IPS-18c (cell line): Measurements from ENCODE around the gene RNF213.

ENCODE experiments used
- H3K4me3 ChIP-seq: 2 replicates; pipeline ENCODE4 v1.7.0; 2013; ENCODE audit warnings: low read depth, mild to moderate bottlenecking, low read length, moderate library complexity; ENCODE audit not compliant: insufficient read depth
- H3K9me3 ChIP-seq: one replicate; pipeline ENCODE4 v1.6.1; 2013; ENCODE audit warnings: mild to moderate bottlenecking, low read length, moderate library complexity; ENCODE audit not compliant: control insufficient read depth, insufficient read depth

RNF213 gene

DNA sequence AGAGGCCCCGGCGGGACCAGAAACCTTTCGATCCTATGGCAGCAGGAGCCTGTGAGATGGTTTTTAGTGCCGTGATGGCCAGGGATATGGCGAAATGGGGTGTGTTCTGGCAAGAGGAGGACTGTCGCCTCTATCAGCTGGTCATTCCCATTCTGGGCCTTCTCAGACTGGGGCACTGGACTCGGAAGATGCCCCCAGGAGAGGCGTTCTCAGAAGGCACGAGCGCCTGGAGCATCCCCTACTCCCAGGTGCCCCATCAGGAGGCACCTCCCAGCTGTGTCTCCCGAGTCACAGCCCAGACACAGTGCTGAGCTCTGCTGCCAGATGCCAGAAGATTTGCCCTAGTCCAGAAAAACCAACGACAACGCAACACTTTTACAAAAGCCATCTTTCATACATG, 99.7 kb downstream of the RNF213 start:
- no peak overlapping the region for H3K4me3 ChIP-seq
- no peaks in the 10 kb centered on the region for H3K9me3 ChIP-seq

DNA sequence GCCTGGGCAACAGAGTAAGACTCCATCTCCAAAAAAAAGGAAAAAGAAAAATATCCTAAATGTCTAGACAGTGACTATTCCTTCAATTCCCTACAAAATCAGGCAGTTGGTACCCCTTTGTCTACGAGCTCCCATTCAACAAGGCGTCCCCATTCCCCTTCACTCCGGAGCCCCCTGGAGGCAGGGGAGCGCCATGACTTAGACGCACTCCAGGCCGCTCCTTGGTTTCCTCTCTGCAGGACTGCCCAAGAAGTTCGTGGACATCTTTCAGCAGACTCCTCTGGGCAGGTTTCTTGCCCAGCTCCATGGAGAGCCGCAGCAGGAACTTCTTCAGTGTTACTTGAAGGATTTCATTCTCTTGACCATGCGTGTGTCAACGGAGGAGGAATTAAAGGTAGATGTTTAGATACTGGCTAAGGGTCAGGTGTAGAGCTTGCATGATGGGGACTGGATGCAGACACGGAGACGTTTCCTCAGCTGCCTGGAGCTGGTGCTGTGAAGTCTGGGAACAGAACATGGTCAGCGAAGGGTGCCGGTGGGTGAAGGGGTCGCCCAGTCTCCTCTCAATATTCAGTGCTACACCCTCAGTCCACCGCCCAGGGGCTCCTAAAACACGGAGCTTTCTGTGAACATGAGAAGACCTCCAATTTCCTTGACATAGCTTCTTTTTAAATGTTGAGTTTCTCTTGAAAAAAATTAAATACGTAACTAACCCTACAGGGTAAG, 101.0 kb downstream of the RNF213 start:
- no peak overlapping the region for H3K4me3 ChIP-seq
- no peaks in the 10 kb centered on the region for H3K9me3 ChIP-seq

DNA sequence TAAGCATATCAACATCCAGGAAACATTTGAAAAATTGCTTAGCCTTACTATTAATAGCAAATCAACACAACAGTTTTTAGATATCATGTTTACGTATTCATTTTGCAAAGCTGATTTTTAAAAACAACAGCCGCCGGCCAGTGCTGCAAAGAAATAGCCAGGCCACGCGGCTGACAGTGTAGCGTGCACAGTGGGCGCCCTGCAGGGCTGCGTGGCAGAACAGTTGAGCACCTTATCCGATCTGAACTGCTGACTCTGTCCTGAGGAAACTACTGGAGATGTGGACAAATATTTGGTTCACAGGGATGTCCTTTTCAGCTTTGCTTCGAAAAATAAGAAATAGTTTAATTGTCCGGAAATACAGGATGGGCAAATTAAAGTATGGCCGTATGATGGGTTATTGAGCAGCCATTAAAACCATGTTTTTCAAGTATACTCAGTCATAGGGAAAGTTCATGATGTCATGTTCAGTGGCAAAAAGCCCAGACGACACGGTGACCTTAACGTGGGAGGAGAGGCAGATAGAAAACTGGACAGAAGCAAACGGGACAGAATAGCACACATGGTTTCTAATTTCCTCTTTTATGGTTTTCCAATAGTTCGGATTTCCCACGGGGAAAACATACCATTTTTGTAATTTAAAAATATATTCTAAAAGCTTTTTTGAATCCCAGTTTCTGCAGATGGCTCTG, 101.9 kb downstream of the RNF213 start:
- Histone ChIP-seq H3K9me3 (no peaks in the 10 kb centered on the region), H3K4me3 (no peak overlapping the region)

DNA sequence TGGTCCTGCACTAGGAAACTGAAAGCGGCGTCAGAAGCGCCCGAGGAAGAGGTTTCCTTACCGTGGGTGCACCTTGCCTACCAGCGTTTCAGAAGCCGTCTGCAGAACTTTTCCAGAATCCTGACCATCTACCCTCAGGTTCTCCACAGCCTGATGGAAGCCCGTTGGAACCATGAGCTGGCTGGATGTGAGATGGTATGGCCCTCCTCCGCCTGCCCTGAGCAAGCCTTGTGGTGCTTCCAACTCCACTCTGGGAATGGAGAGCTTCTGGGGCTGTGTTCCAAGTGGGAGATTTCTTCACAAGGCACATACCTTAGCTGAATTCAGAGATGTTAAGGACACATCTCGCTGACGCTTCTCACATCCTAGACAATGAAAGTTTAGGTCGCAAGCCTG, 102.5 kb downstream of the RNF213 start:
- Histone ChIP-seq H3K4me3 (no peak overlapping the region), H3K9me3 (no peaks in the 10 kb centered on the region)

DNA sequence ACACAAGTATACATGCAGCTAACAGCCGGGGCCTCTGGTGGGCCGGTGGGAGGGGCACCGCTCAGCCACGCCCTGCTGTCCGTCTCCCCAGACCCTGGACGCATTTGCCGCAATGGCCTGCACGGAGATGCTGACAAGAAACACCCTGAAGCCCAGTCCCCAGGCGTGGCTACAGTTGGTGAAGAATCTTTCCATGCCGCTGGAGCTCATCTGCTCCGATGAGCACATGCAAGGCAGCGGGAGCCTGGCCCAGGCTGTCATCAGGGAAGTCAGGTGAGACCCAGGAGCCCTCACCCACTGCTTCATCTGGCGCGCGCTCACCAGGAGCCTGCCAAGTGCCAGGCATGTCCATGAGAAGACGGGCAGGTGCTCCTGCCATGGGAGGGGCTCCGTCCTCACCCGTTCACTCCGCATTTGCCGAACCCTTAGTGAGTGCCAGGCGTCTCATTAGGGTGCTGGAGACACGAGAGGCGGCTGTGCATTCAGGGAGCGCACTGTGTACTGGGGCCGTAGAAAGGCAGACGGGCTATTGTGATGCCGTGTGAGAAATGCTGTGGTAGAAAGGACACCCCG, 103.0 kb downstream of the RNF213 start:
- H3K4me3 ChIP-seq, result no peak overlapping the region
- no peaks in the 10 kb centered on the region for H3K9me3 ChIP-seq

DNA sequence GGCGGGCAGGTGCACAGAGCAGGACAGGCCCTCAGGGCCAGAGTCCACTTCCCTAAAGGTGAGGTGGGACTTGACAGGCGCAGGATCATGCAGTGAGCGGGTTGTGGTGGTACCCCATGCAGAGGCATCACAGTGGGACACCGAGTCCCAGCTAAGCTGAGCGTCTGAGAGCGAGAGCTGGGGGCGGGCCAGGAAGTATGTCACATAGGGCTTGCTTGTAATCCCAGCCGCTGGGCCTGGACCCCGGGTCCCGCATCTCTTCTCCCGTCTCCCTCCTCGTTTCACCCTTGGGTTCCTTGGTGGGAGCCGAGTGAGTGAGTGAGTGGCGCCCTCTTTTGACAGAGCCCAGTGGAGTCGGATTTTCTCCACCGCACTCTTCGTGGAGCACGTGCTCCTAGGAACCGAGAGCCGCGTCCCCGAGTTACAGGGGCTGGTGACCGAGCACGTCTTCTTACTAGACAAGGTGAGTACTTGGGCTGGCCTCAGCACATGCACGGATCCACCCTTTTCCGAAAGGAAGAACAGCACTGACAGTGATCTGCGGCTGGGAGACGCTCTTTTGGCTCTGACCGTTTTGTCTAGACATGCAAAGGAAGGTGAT, 103.5 kb downstream of the RNF213 start:
- H3K4me3 ChIP-seq, result no peak overlapping the region
- H3K9me3 ChIP-seq, result no peaks in the 10 kb centered on the region

DNA sequence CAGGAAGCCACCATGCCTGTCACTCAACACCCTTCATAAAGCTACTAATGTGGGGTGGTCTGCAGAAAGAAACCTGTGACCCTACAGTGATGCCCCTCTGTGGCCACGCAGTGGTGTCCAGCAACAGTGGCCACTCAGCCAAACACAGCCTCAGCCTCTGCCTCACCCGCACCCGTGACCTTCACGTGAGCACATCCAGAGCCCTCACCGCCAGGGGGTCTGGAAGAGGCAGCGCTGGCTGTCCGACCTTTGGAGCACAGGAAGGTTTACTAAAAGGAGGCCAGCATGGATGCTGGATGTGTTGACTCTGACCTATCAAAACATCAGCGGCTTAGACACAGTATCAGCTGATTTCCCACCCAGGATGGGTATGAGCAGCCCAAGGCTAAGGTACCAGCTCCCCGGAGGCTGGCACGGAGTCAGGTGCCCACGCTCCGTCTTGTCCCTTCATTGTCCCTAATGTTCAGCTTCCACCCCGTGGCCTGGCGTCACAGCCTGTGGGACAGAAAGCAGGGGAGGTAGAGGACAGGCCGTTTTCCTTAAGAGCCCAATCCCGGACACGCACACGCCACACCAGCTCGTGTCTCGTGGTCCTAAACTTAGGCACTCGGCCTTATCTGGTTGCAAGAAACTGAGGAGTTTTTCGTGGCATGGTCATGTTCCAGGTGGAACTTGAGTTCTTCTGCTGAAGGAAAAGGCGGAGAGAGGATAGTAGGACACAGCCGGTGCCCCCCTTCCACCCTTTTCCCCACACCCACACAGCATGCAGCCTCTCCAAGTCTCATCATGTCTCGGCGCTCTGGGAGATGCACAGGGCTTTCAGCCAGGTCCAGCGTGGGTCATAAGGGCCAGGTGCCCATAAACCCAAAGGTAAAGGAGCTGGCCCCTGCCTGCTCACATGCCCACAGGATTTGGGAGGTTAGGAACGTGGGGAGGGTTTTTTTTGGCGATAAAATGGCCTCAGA, 104.6 kb downstream of the RNF213 start:
- Histone ChIP-seq H3K9me3 (no peaks in the 10 kb centered on the region), H3K4me3 (no peak overlapping the region)

DNA sequence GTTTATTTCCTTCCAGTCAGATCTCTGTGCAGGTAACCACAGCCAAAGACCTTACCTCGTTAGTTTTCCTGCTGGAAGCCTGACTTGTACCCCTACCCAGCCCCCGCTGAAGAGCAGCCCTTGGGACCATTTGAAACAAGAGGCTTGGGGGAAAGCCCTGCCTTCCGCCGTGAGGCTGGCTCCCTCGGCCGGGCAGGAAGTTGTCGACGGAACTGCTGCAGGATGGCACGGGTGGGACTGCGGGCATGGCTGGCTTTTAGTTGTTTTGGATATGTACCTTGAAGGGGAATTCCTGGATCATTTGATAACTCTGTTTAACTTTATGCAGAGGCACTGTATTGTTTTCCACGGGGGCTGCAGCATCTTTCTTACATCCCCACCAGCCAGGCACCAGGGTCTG, 105.3 kb downstream of the RNF213 start:
- no peaks in the 10 kb centered on the region for H3K9me3 ChIP-seq
- H3K4me3 ChIP-seq, result no peak overlapping the region

DNA sequence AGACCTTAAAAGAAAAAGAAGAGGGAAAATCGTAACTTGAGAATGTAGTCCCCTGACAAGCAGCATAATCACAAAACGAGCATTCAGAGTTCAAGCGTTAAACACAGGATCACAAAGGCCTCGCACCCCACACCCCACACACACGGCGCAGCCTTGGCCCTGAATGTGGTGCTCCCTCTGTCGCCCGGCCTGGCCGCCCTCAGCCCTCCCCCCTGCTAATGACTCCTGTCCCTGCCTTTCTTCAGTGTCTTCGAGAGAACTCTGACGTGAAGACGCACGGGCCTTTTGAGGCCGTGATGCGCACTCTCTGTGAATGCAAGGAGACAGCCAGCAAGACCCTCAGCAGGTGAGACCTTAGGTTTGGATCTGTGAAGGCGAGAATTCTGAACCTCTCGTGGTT, 106.9 kb downstream of the RNF213 start:
- no peak overlapping the region for H3K4me3 ChIP-seq

DNA sequence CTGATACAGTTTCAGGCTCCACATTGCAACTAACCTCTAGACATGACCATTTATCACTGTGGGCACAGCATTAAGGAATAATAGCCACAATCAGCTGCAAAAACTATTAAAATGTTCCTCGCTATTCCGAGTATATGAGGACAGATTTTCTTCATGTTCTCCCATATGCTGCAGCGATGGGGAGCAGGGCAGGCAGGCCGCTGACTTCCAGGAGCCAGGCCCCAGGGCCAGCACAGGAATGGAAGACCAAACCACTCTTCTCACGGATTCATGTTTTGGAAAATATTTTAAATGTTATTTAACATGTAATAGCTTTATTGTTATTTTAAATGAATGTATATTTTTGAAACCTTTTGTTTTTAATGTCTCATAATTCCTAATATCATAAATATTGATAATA, 110.5 kb downstream of the RNF213 start:
- Histone ChIP-seq H3K9me3 (no peaks in the 10 kb centered on the region), H3K4me3 (no peak overlapping the region)

More for the DNA sequence above, 106.9 kb downstream of the RNF213 start:
- H3K9me3 ChIP-seq, result no peaks in the 10 kb centered on the region

DNA sequence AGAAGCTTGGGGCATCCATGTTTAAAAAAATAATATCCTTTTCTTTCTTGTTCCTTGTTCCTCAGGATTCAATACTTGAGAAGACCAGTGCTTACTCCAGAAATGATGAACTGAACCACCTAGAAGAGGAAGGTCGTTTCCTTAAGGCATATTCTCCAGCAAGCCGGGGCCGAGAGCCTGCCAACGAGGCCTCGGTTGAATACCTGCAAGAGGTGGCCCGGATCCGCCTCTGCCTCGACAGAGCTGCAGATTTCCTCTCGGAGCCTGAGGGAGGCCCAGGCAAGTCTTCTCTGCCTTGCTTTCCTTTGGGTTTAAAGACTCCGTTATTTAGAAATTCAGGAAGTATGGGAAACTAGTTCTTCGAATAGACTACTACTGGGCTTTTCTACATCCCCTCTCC, 111.8 kb downstream of the RNF213 start:
- Histone ChIP-seq H3K4me3 (no peak overlapping the region), H3K9me3 (no peaks in the 10 kb centered on the region)

DNA sequence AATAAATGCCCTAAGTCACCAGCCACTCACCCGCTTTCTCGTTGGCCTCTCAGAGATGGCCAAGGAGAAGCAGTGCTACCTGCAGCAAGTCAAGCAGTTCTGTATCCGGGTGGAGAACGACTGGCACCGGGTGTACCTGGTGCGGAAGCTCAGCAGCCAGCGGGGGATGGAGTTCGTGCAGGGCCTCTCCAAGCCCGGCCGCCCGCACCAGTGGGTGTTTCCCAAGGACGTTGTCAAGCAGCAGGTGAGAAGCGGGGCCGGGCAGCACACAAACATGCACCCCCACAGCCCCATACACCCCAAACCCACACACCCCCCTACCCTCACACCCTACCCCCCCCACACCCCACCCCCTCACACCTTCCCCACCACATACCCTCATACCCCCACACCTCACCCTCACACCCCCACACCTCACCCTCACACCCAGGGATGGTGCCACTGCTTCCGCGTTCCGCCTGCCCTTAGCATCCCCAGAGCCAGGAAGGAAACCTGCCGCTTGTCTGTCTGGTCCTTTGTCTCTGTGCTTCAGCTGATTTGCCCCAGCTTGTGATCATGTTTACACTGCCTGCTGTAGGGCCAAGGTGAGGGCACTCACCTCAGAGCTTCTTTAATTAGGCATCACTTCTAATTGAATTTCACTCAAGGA, 112.4 kb downstream of the RNF213 start:
- Histone ChIP-seq H3K9me3 (no peaks in the 10 kb centered on the region), H3K4me3 (no peak overlapping the region)

DNA sequence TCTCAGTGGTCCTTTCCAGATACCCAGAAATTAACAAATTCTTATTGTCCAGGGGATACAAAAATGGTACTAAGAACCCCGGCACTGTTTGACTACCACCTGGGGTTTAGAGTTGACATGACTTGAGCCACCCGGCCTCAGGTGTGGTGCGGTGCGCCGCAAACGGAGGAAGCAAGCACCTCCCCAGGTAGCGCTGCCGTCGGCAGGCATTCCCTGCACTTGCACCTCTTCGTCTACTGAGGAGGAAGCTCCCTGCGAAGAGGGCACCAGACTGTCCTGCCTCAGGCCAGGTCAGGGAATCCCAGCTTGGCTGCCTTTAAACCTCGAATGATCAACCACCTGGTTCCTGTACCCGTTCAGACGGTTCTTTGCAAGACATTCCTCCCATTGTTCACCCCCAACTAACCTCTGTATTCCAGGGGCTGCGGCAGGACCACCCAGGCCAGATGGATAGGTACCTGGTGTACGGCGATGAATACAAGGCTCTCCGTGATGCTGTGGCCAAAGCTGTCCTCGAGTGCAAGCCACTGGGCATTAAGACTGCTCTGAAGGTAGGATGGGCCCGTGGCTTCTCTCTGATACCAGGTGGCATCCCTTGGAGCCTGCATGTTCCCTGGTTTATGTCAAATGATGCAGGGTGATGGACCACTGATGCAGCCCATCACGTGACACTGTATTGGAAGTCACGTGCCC, 113.5 kb downstream of the RNF213 start:
- Histone ChIP-seq H3K9me3 (no peaks in the 10 kb centered on the region), H3K4me3 (no peak overlapping the region)

DNA sequence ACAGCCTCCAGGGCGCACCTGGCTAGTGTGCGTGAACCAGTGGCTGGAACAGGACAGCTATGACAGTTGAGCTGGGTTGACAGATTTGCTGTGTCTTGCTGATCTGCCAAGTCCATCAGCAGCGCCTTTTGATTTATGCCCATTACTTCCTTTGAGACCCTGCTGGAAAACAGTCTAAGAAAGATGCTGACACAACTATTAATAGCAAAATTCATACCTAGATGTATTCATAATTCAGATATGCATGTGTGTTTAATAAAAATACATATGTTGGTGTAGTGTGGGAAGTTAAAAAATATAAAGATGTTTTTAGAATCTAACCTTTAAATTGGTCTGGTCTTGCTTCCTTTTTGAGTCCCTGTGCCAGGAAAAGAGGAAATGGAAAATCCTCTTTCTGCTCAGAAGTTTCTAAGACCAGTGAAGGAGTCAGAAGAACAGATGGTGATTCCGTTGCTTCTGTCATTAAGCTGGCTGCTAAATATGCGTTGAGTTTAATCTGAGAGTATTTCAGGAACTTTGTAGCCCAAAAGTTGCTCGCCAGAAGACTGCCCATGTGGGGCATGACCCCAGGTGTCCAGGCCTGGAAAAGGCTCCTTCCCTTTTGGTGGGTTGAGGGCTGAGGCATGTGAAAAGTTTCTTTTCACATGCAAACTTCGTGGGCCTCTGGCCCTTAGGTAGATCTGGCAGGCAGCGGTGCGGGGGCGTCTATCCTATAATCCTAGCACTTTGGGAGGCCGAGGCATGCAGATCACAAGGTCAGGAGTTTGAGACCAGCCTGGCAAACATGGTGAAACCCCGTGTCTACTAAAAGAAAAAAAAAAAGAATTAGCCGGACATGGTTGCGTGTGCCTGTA, 114.3 kb downstream of the RNF213 start:
- Histone ChIP-seq H3K9me3 (no peaks in the 10 kb centered on the region), H3K4me3 (no peak overlapping the region)

DNA sequence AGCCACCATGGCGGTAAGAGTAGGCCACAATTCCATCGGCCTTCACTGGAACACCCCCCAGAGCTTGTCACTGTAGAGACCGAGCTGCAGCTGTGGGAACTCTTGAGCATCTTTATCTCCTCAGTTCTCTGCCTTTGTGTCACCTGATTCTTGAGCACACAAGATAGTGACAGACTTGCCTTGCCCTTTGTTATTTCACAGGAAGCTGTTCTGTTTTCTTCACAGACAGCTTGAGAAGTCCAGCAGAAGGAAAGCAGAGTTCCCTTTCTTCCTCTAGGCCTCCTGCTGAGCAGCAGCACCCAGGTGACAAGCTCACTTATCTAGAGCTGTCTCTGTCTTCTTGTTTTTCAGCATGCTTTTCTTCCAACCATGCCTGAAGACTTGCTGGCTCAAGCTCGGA, 115.9 kb downstream of the RNF213 start:
- Histone ChIP-seq H3K9me3 (no peaks in the 10 kb centered on the region), H3K4me3 (no peak overlapping the region)
